ENCODE measurements around the gene PCDHGB7.
A peak's percentile ranks its signal among the peaks of the same experiment; 100 is the strongest.

Gene PCDHGB7

DNA sequence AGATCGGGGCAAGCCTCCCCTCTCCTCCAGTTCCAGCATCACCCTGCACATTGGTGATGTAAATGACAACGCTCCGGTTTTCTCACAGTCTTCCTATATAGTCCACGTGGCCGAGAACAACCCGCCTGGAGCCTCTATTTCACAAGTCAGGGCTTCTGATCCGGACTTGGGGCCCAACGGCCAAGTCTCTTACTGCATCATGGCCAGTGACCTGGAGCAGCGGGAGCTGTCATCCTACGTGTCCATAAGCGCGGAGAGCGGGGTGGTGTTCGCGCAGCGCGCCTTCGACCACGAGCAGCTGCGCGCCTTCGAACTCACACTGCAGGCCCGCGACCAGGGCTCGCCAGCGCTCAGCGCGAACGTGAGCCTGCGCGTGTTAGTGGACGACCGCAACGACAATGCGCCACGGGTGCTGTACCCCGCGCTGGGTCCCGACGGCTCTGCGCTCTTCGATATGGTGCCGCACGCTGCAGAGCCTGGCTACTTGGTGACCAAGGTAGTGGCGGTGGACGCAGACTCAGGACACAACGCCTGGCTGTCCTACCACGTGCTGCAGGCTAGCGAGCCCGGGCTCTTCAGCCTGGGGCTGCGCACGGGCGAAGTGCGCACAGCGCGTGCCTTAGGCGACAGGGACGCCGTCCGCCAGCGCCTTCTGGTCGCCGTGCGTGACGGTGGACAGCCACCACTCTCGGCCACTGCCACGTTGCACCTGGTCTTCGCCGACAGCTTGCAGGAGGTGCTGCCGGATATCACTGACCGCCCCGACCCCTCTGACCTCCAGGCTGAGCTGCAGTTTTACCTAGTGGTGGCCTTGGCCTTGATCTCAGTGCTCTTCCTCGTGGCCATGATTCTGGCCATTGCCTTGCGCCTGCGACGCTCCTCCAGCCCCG lies 28.1 kb upstream of the PCDHGB7 start:
- no peak overlapping the region for H3K27ac ChIP-seq (ENCODE audit: low read length, poor library complexity, severe bottlenecking)
- WGBS: 98% methylated on average over 77 of the region's 77 CpGs
- H2AK5ac ChIP-seq (ENCODE audit: low read length, severe bottlenecking): no peak overlapping the region
- DNase-seq: no peak
- no peak overlapping the region for H3K14ac ChIP-seq (ENCODE audit: low read length in 2 of 2)
- peak overlapping the region in 1 of 2 experiments; percentile 59 for H3K4me3 ChIP-seq (ENCODE audit: insufficient read depth in 1 of 2, low read depth in 1 of 2, low read length in 2 of 2)
- no peak overlapping the region for H2BK12ac ChIP-seq (ENCODE audit: low read length in 2 of 2)
- H3K79me1 ChIP-seq (replicated peaks; ENCODE audit: low read length, poor library complexity, severe bottlenecking): peaks cover 22% of the 10 kb centered on the region
- no peaks in the 10 kb centered on the region for H3K27me3 ChIP-seq (ENCODE audit: control insufficient read depth in 1 of 2, insufficient read depth in 1 of 2, low read length in 2 of 2)
- no peak overlapping the region for H2AFZ ChIP-seq (ENCODE audit: low read depth, low read length)
- H3K4ac ChIP-seq (ENCODE audit: low read depth in 1 of 2, low read length in 2 of 2): no peak overlapping the region
- H3K4me2 ChIP-seq (ENCODE audit: low read length, poor library complexity, severe bottlenecking): no peak overlapping the region
- peaks cover 3% of the 10 kb centered on the region for H3K4me1 ChIP-seq (ENCODE audit: control insufficient read depth, insufficient read depth, low read depth, low read length)
- peaks cover 0 to 27% of the 10 kb centered on the region in 2 experiments for H3K36me3 ChIP-seq (ENCODE audit: control insufficient read depth in 1 of 2, insufficient read depth in 2 of 2, low read depth in 1 of 2, low read length in 2 of 2)
- H4K91ac ChIP-seq (ENCODE audit: low read length): no peak overlapping the region
- H3K23ac ChIP-seq (ENCODE audit: low read length in 2 of 2): no peak overlapping the region
- no peak overlapping the region for H2BK5ac ChIP-seq (ENCODE audit: low read depth, low read length, poor library complexity, severe bottlenecking)
- H2BK120ac ChIP-seq (ENCODE audit: low read depth, low read length): no peak overlapping the region
- H4K8ac ChIP-seq (ENCODE audit: low read length): no peak overlapping the region
- H3K9me3 ChIP-seq (ENCODE audit: control insufficient read depth, low read length): peaks cover 61% of the 10 kb centered on the region
- no peak overlapping the region for H2BK15ac ChIP-seq (ENCODE audit: low read depth, poor library complexity, severe bottlenecking)
- H3K9ac ChIP-seq (ENCODE audit: low read length): no peak overlapping the region
- no peak overlapping the region for H3K18ac ChIP-seq (ENCODE audit: low read depth in 1 of 2, low read length in 2 of 2)

DNA sequence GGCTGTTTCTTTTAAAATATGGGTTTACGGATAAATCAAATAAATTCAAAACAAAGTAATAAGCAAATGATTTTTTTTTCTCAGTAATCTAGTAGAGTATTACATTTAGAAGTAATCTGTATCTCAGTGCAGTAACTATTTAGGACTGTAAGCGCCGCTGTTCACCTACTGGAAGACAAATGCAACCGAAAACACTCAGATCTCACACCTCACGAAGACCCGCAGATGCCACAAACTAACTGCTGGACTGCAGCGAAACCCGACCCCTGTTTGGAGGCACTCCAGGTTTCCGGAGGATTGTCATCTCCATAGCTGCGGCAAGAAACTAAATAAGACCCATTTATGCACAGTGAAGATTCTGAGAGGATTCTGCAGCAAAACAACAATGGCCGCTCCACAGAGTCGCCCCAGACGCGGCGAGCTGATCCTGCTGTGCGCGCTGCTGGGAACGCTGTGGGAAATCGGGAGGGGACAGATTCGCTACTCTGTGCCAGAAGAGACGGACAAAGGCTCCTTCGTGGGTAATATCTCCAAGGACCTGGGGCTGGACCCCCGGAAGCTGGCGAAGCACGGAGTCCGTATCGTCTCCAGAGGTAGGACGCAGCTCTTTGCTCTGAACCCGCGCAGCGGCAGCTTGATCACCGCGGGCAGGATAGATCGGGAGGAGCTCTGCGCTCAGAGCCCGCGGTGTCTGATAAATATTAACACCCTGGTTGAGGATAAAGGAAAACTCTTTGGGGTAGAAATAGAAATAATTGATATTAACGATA lies 24.9 kb upstream of the PCDHGB7 start, which contains the start of gene PCDHGA8:
Gene PCDHGA8 (plus strand): TSS at position 205 of the 770 bp plus-strand sequence. CDS start 181 bp downstream, at position 386.
- Histone ChIP-seq H3K9ac (ENCODE audit: low read length) (no peak within 1 kb of the TSS), H3K27ac (ENCODE audit: low read length, poor library complexity, severe bottlenecking) (no peak within 1 kb of the TSS), H2BK15ac (ENCODE audit: low read depth, poor library complexity, severe bottlenecking) (no peak within 1 kb of the TSS), H2BK12ac (ENCODE audit: low read length in 2 of 2) (no peak within 1 kb of the TSS), H3K4me2 (ENCODE audit: low read length, poor library complexity, severe bottlenecking) (peak within 1 kb of the TSS; percentile 25), H3K14ac (ENCODE audit: low read length in 2 of 2) (no peak within 1 kb of the TSS), H2AFZ (ENCODE audit: low read depth, low read length) (no peak within 1 kb of the TSS), H3K9me3 (ENCODE audit: control insufficient read depth, low read length) (peaks cover 68% of the 10 kb centered on the region), H2AK5ac (ENCODE audit: low read length, severe bottlenecking) (no peak within 1 kb of the TSS), H3K4me1 (ENCODE audit: control insufficient read depth, insufficient read depth, low read depth, low read length) (peaks cover 3% of the 10 kb centered on the region), H3K4ac (ENCODE audit: low read depth in 1 of 2, low read length in 2 of 2) (no peak within 1 kb of the TSS), H3K79me1 (replicated peaks; ENCODE audit: low read length, poor library complexity, severe bottlenecking) (peaks cover 25% of the 10 kb centered on the region), H2BK5ac (ENCODE audit: low read depth, low read length, poor library complexity, severe bottlenecking) (no peak within 1 kb of the TSS), H4K91ac (ENCODE audit: low read length) (no peak within 1 kb of the TSS), H3K23ac (ENCODE audit: low read length in 2 of 2) (no peak within 1 kb of the TSS), H3K18ac (ENCODE audit: low read depth in 1 of 2, low read length in 2 of 2) (no peak within 1 kb of the TSS), H4K8ac (ENCODE audit: low read length) (no peak within 1 kb of the TSS), H3K27me3 (ENCODE audit: control insufficient read depth in 1 of 2, insufficient read depth in 1 of 2, low read length in 2 of 2) (no peaks in the 10 kb centered on the region), H2BK120ac (ENCODE audit: low read depth, low read length) (no peak within 1 kb of the TSS), H3K36me3 (ENCODE audit: control insufficient read depth in 1 of 2, insufficient read depth in 2 of 2, low read depth in 1 of 2, low read length in 2 of 2) (peaks cover 0 to 32% of the 10 kb centered on the region in 2 experiments), H3K4me3 (ENCODE audit: insufficient read depth in 1 of 2, low read depth in 1 of 2, low read length in 2 of 2) (peak within 1 kb of the TSS in 1 of 2 experiments; percentile 61)
- WGBS: 96% methylated on average over 37 of the region's 38 CpGs
- DNase-seq: no peak

DNA sequence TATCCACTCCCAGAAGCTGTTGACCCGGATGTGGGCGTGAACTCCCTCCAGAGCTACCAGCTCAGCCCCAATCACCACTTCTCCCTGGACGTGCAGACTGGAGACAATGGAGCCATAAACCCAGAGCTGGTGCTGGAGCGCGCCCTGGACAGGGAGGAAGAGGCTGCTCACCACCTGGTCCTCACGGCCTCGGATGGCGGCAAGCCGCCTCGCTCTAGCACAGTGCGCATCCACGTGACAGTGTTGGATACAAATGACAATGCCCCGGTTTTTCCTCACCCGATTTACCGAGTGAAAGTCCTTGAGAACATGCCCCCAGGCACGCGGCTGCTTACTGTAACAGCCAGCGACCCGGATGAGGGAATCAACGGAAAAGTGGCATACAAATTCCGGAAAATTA lies 24.2 kb upstream of the PCDHGB7 start:
- H3K79me1 ChIP-seq (replicated peaks; ENCODE audit: low read length, poor library complexity, severe bottlenecking): peaks cover 24% of the 10 kb centered on the region

More for the DNA sequence above, 24.2 kb upstream of the PCDHGB7 start:
- WGBS: 96% methylated on average over 21 of the region's 21 CpGs
- Histone ChIP-seq H3K23ac (ENCODE audit: low read length in 2 of 2) (no peak overlapping the region), H2BK120ac (ENCODE audit: low read depth, low read length) (no peak overlapping the region), H3K4me3 (ENCODE audit: insufficient read depth in 1 of 2, low read depth in 1 of 2, low read length in 2 of 2) (peak overlapping the region in 1 of 2 experiments; percentile 61), H2BK5ac (ENCODE audit: low read depth, low read length, poor library complexity, severe bottlenecking) (no peak overlapping the region), H4K91ac (ENCODE audit: low read length) (no peak overlapping the region), H3K14ac (ENCODE audit: low read length in 2 of 2) (no peak overlapping the region), H3K4me2 (ENCODE audit: low read length, poor library complexity, severe bottlenecking) (no peak overlapping the region), H4K8ac (ENCODE audit: low read length) (no peak overlapping the region), H2AFZ (ENCODE audit: low read depth, low read length) (no peak overlapping the region), H3K36me3 (ENCODE audit: control insufficient read depth in 1 of 2, insufficient read depth in 2 of 2, low read depth in 1 of 2, low read length in 2 of 2) (peaks cover 0 to 32% of the 10 kb centered on the region in 2 experiments), H2BK12ac (ENCODE audit: low read length in 2 of 2) (no peak overlapping the region), H2AK5ac (ENCODE audit: low read length, severe bottlenecking) (no peak overlapping the region), H3K9me3 (ENCODE audit: control insufficient read depth, low read length) (peaks cover 68% of the 10 kb centered on the region), H3K4me1 (ENCODE audit: control insufficient read depth, insufficient read depth, low read depth, low read length) (peaks cover 3% of the 10 kb centered on the region), H3K4ac (ENCODE audit: low read depth in 1 of 2, low read length in 2 of 2) (no peak overlapping the region), H3K27ac (ENCODE audit: low read length, poor library complexity, severe bottlenecking) (no peak overlapping the region), H2BK15ac (ENCODE audit: low read depth, poor library complexity, severe bottlenecking) (no peak overlapping the region), H3K27me3 (ENCODE audit: control insufficient read depth in 1 of 2, insufficient read depth in 1 of 2, low read length in 2 of 2) (no peaks in the 10 kb centered on the region), H3K9ac (ENCODE audit: low read length) (no peak overlapping the region), H3K18ac (ENCODE audit: low read depth in 1 of 2, low read length in 2 of 2) (no peak overlapping the region)
- no peak for DNase-seq
